ENCODE measurements around the gene CTSW. TPM values are rescaled to one million over a fixed set of nuclear protein-coding genes. Genes with fewer than 3 reads are reported as not detected.

Gene CTSW
- total RNA-seq, 1 donor: not detected

DNA sequence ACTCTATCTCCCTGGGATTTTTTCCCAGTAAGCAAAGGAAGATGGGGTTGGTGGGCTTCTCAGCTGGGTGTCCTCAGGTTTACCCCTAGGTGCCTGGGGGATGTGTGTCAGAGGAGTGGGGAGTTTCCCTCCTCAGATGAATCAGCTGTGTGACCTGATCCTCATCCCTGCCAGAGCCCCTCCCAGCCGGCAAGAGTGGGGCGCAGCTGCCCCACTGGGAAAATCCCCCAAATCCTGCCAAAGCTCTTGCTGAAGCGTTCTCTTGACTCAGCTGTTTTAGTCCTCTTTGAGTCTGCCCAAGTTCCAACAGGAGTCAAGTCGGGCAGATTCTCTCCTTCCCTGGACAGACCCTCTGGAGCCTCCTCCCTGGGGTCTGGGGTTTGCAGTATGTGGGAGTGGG is 33.2 kb downstream of the CTSW start:
- peak; percentile 96 for DNase-seq (ENCODE audit: insufficient read length, low spot score, missing footprints)
- H3K27me3 ChIP-seq (ENCODE audit: insufficient read depth, low read length): no peaks in the 10 kb centered on the region
- H4K20me1 ChIP-seq (ENCODE audit: insufficient read depth, low read length): no peaks in the 10 kb centered on the region
- peak overlapping the region; percentile 21 for H3K4me3 ChIP-seq (ENCODE audit: insufficient read depth, low read length)
- H3K4me1 ChIP-seq (ENCODE audit: insufficient read depth, low read length): peaks cover 65% of the 10 kb centered on the region
- peaks cover 28% of the 10 kb centered on the region for H3K79me2 ChIP-seq (ENCODE audit: insufficient read depth, low read length)
- no peaks in the 10 kb centered on the region for H3K9me3 ChIP-seq (ENCODE audit: low read depth, low read length)
- TF ChIP-seq, protein P1, sequence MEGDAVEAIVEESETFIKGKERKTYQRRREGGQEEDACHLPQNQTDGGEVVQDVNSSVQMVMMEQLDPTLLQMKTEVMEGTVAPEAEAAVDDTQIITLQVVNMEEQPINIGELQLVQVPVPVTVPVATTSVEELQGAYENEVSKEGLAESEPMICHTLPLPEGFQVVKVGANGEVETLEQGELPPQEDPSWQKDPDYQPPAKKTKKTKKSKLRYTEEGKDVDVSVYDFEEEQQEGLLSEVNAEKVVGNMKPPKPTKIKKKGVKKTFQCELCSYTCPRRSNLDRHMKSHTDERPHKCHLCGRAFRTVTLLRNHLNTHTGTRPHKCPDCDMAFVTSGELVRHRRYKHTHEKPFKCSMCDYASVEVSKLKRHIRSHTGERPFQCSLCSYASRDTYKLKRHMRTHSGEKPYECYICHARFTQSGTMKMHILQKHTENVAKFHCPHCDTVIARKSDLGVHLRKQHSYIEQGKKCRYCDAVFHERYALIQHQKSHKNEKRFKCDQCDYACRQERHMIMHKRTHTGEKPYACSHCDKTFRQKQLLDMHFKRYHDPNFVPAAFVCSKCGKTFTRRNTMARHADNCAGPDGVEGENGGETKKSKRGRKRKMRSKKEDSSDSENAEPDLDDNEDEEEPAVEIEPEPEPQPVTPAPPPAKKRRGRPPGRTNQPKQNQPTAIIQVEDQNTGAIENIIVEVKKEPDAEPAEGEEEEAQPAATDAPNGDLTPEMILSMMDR (IDR thresholded peaks at IDR 0.05; ENCODE audit: extremely low read depth, low read depth, low read length): no peak
- peaks cover 7% of the 10 kb centered on the region for H3K36me3 ChIP-seq (ENCODE audit: insufficient read depth, low read length)
- H3K4me2 ChIP-seq (ENCODE audit: insufficient read depth, low read length): peak overlapping the region; percentile 42
- H2AFZ ChIP-seq (ENCODE audit: low read length): no peak overlapping the region
- H3K27ac ChIP-seq (ENCODE audit: low read depth, low read length): peak overlapping the region; percentile 96

- H3K4me2 ChIP-seq (ENCODE audit: insufficient read depth, low read length): peak overlapping the region; percentile 82
- H3K79me2 ChIP-seq (ENCODE audit: insufficient read depth, low read length): peaks cover 47% of the 10 kb centered on the region
- peaks cover 74% of the 10 kb centered on the region for H3K4me1 ChIP-seq (ENCODE audit: insufficient read depth, low read length)
- DNase-seq (ENCODE audit: insufficient read length, low spot score, missing footprints): peak; percentile 88
- no peaks in the 10 kb centered on the region for H4K20me1 ChIP-seq (ENCODE audit: insufficient read depth, low read length)
- no peaks in the 10 kb centered on the region for H3K27me3 ChIP-seq (ENCODE audit: insufficient read depth, low read length)
- no peaks in the 10 kb centered on the region for H3K9me3 ChIP-seq (ENCODE audit: low read depth, low read length)
- peak overlapping the region; percentile 95 for H3K27ac ChIP-seq (ENCODE audit: low read depth, low read length)
- TF ChIP-seq, protein P1 (IDR thresholded peaks at IDR 0.05; ENCODE audit: extremely low read depth, low read depth, low read length): no peak
- no peak overlapping the region for H2AFZ ChIP-seq (ENCODE audit: low read length)
- H3K36me3 ChIP-seq (ENCODE audit: insufficient read depth, low read length): peaks cover 7% of the 10 kb centered on the region
- peak overlapping the region; percentile 27 for H3K4me3 ChIP-seq (ENCODE audit: insufficient read depth, low read length)
These were observed 35.6 kb downstream of the CTSW start for GRCh38 chr11:65915101-65915820.

DNA sequence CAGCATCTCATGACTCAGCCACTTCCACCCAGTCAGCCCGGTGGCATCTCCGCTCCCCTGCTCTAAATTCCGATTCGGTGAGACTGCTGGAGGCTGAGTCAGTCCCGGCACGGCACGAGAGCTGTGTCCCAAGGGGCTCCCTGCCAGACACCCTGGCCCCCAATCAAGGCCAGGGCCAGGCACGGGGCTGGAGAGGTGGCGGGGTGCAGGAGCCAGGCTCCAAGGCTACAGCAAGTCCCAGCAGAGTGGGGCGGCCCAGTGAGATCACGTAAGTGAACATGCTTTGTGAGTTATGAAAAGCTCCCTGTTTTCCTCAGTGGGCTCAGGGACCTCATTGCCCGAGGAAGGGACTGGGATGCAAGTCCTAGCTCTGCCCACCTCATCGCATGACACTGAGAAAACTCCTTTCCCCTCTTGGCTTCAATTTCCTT is 36.2 kb downstream of the CTSW start:
- no peaks in the 10 kb centered on the region for H3K9me3 ChIP-seq (ENCODE audit: low read depth, low read length)
- peaks cover 53% of the 10 kb centered on the region for H3K79me2 ChIP-seq (ENCODE audit: insufficient read depth, low read length)
- peak overlapping the region; percentile 37 for H3K4me3 ChIP-seq (ENCODE audit: insufficient read depth, low read length)
- peak; percentile 99 for DNase-seq (ENCODE audit: insufficient read length, low spot score, missing footprints)
- H4K20me1 ChIP-seq (ENCODE audit: insufficient read depth, low read length): no peaks in the 10 kb centered on the region
- H3K4me2 ChIP-seq (ENCODE audit: insufficient read depth, low read length): peak overlapping the region; percentile 82
- H3K27ac ChIP-seq (ENCODE audit: low read depth, low read length): peak overlapping the region; percentile 95
- H3K4me1 ChIP-seq (ENCODE audit: insufficient read depth, low read length): peaks cover 80% of the 10 kb centered on the region
- peaks cover 10% of the 10 kb centered on the region for H3K36me3 ChIP-seq (ENCODE audit: insufficient read depth, low read length)
- no peaks in the 10 kb centered on the region for H3K27me3 ChIP-seq (ENCODE audit: insufficient read depth, low read length)
- no peak overlapping the region for H2AFZ ChIP-seq (ENCODE audit: low read length)
- TF ChIP-seq, protein P1 (IDR thresholded peaks at IDR 0.05; ENCODE audit: extremely low read depth, low read depth, low read length): no peak

GRCh38 chr11:65916391-65916790 is 36.8 kb downstream of the CTSW start:
- H3K4me3 ChIP-seq (ENCODE audit: insufficient read depth, low read length): peak overlapping the region; percentile 37
- peak overlapping the region; percentile 82 for H3K4me2 ChIP-seq (ENCODE audit: insufficient read depth, low read length)
- peaks cover 80% of the 10 kb centered on the region for H3K4me1 ChIP-seq (ENCODE audit: insufficient read depth, low read length)
- H3K36me3 ChIP-seq (ENCODE audit: insufficient read depth, low read length): peaks cover 15% of the 10 kb centered on the region
- H3K9me3 ChIP-seq (ENCODE audit: low read depth, low read length): no peaks in the 10 kb centered on the region
- no peaks in the 10 kb centered on the region for H3K27me3 ChIP-seq (ENCODE audit: insufficient read depth, low read length)
- TF ChIP-seq, protein P1 (IDR thresholded peaks at IDR 0.05; ENCODE audit: extremely low read depth, low read depth, low read length): no peak
- DNase-seq (ENCODE audit: insufficient read length, low spot score, missing footprints): peak; percentile 50
- H3K27ac ChIP-seq (ENCODE audit: low read depth, low read length): peak overlapping the region; percentile 95
- no peak overlapping the region for H2AFZ ChIP-seq (ENCODE audit: low read length)
- H3K79me2 ChIP-seq (ENCODE audit: insufficient read depth, low read length): peaks cover 59% of the 10 kb centered on the region
- no peaks in the 10 kb centered on the region for H4K20me1 ChIP-seq (ENCODE audit: insufficient read depth, low read length)

All from osteoblast (primary cell).